GM19099 (cell line): ENCODE results near the gene STARD13.

Source experiments
- POLR2A ChIP-seq: IDR thresholded peaks from 3 replicates; pipeline ENCODE4 v1.6.1; 2011; ENCODE audit warnings: low read depth; ENCODE audit not compliant: insufficient read length; ENCODE audit errors: extremely low read depth

STARD13 gene, protein sequence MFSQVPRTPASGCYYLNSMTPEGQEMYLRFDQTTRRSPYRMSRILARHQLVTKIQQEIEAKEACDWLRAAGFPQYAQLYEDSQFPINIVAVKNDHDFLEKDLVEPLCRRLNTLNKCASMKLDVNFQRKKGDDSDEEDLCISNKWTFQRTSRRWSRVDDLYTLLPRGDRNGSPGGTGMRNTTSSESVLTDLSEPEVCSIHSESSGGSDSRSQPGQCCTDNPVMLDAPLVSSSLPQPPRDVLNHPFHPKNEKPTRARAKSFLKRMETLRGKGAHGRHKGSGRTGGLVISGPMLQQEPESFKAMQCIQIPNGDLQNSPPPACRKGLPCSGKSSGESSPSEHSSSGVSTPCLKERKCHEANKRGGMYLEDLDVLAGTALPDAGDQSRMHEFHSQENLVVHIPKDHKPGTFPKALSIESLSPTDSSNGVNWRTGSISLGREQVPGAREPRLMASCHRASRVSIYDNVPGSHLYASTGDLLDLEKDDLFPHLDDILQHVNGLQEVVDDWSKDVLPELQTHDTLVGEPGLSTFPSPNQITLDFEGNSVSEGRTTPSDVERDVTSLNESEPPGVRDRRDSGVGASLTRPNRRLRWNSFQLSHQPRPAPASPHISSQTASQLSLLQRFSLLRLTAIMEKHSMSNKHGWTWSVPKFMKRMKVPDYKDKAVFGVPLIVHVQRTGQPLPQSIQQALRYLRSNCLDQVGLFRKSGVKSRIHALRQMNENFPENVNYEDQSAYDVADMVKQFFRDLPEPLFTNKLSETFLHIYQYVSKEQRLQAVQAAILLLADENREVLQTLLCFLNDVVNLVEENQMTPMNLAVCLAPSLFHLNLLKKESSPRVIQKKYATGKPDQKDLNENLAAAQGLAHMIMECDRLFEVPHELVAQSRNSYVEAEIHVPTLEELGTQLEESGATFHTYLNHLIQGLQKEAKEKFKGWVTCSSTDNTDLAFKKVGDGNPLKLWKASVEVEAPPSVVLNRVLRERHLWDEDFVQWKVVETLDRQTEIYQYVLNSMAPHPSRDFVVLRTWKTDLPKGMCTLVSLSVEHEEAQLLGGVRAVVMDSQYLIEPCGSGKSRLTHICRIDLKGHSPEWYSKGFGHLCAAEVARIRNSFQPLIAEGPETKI

GRCh38 chr13:33285420-33286124 lies at the start of gene STARD13:
Gene STARD13, minus strand, starts transcription at chr13:33285755. Its CDS starts 117 bp downstream, at chr13:33285638.
- peak; percentile 45 for TF ChIP-seq POLR2A

GRCh38 chr13:33334831-33335230 lies 49.3 kb upstream of the STARD13 start:
- TF ChIP-seq POLR2A, result no peak

DNA sequence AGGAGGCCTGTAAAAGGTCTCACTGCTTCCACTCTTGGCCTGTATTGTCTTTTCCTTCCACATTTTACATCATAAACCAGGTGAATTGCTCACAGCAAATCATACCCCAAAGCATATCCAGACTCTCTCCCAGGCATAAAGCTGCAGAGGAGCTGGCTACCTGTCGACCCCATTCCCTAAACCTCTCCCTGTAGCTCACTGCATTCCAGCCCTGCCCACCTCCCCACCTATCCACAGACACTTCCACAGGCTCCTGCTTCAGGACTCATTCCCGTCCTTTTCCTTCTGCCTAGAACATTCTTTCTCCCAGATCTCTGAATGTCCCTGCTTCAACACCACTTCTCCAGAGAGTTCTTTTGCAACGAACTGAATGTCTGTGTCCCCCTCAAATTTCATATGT lies 46.4 kb upstream of the STARD13 start:
- no peak for TF ChIP-seq POLR2A

DNA sequence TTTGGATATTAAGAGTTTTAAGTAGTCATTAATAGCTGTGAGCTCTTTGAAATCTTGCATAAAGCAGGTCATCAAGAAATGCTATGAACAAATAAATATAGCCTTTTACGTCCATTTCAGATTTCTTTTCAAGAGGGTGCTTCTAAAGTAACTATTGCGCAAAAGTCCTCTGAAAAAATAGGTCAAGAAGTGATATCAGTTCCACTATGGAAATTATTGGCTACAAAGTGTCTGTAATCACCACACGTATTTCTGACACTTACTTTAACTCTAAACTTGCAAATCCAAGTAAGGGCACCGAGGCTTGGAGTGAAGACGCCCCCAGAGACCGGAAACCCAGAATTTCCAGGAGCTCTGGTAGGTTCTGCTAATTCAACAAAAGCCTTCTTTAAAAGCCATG lies 44.9 kb upstream of the STARD13 start:
- TF ChIP-seq POLR2A, result no peak

DNA sequence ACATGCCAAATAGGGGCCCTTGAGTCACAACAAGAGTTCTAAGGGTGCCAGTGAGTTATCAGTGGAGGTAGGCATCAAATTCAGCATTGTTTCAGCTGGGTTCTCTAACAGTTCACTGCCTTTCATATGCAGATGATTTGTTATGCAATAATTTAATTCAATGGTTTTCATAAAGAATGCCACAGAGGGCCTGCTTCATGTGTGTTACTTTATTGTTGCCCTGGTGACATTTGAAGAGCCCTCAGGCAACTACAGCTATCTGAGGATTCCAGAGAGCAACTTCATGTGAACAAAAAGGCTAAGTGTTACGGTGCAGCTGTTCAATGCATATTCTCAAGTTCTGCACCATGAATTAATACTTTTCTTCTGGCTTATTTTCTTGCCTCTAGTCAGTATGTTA lies 43.1 kb upstream of the STARD13 start:
- TF ChIP-seq POLR2A, result no peak

GRCh38 chr13:33326723-33327122 lies 41.2 kb upstream of the STARD13 start:
- no peak for TF ChIP-seq POLR2A

DNA sequence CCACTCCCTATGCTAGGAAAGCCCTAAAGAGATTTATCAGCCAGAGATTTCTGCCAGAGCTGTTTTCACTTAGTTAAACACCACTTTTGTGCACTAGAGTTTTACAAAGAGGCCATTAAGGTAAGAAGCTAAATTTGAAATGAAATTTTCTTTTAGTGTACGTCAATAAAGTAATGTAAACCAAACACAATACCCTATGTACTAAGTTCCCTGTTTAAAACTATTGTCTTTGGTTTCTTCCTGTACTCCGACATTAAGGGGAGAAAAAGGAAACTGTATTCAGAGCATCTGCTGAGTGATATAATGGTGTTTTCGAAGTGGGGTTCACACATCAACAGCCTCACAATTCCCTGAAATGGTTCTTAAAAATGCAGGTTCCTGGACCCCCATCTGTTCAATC lies 40.7 kb upstream of the STARD13 start:
- TF ChIP-seq POLR2A, result no peak

GRCh38 chr13:33323801-33324510 lies 38.4 kb upstream of the STARD13 start:
- TF ChIP-seq POLR2A, result no peak

DNA sequence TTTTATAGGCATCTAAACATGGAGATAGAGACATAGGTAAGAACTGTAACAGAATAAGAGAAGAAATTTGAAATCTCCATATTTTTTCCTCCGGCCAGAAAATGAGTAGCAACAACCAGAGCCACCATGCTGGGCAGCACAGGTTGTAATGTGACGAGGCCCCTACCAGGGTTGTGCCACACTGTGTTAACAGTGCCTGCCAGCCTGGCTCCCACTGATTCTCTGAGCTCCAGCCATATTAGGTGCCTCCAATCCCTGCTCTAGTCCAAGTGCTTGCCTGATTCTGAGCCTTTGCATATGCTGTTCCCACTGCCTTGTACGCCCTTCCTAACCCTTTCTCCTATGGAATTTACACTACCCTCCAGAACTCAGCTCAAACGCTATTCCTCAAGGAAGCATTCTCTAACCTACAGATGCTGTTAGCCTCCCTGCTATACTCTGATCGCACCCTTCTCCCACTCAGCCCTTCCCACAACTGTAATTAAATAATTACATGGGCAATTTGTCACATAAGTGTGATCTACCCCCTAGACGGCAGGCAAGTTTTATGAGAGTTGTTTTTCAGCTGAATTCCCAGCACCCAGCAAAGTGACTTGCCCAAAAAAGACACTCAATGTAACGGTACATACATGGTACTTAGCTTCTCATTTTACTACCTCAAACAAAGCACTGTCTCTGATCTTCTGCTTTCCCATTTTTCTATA lies 37.6 kb upstream of the STARD13 start:
- no peak for TF ChIP-seq POLR2A

DNA sequence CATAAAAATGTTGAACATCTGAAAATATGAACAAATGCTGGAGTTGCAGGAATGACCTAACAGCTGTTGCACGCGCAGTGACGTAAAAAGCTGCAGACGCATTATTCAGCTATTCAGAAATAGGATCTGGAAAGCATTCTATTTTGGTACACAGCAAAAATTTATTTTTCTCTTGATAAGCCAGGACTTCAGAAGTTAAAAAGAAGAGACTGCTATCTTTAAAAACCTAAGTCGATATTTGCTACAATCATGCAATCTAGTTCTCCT lies 36.9 kb upstream of the STARD13 start:
- TF ChIP-seq POLR2A, result no peak

GRCh38 chr13:33321686-33322542 lies 36.4 kb upstream of the STARD13 start:
- TF ChIP-seq POLR2A, result no peak

DNA sequence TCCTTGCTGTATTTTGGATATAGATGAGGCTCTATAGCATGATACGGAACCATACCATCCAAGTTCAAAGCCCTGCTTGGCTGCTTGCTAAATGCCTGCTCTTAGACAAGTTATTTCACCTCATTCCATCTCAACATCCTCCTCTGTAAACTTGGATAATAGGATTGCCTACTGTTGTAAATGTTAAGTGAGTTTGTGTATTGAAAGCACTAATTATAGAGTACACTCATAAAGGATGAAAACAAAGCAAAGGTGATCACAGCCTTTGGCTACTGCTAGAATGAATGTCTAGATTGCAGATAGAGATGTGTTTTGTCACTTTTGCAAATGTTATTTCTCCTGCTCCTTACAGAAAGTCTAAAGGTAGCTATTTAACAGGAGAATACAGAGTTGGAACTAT lies 34.3 kb upstream of the STARD13 start:
- TF ChIP-seq POLR2A, result no peak

GRCh38 chr13:33318744-33319143 lies 33.2 kb upstream of the STARD13 start:
- no peak for TF ChIP-seq POLR2A

GRCh38 chr13:33318037-33318436 lies 32.5 kb upstream of the STARD13 start:
- no peak for TF ChIP-seq POLR2A

GRCh38 chr13:33316890-33317289 lies 31.3 kb upstream of the STARD13 start:
- no peak for TF ChIP-seq POLR2A
